EL (cell line): Measurements from ENCODE around the gene ADRA1B.

Experiments
- DNase-seq: peaks from one replicate; pipeline ENCODE4 v3.0.0-alpha.2; 2016

Gene ADRA1B

GRCh38 chr5:160021831-160022446, 105.7 kb downstream of the ADRA1B start:
- DNase-seq: peak; percentile 69
